Ovary (tissue), 9 donors: ENCODE measurements around the gene CNBD2. TPM values are rescaled to one million over a fixed set of nuclear protein-coding genes. Genes with fewer than 3 reads are reported as not detected.

Experiments
- DNase-seq, 5 donors: peaks; one replicate each; pipeline ENCODE4 v3.0.0-alpha.2; 2019 to 2020
- H3K27ac ChIP-seq, 2 donors: fragments of 200-600 bp; one replicate each; pipeline versions ENCODE4 v1.5.1 to v1.8.0; 2019 to 2022
- H3K27me3 ChIP-seq: fragments of 200-600 bp; one replicate; pipeline ENCODE4 v1.8.0; 2022
- H3K36me3 ChIP-seq: fragments of 200-600 bp; sonication (generic); one replicate; pipeline ENCODE4 v1.5.1; 2019
- H3K4me1 ChIP-seq: one replicate; pipeline ENCODE4 v1.8.1; 2013; ENCODE audit warnings: mild to moderate bottlenecking, moderate library complexity; ENCODE audit not compliant: insufficient read depth
- H3K4me3 ChIP-seq: fragments of 200-600 bp; sonication (generic); one replicate; pipeline ENCODE4 v1.5.1; 2017
- H3K9me3 ChIP-seq, 2 donors: fragments of 200-600 bp in 1 of 2; sonication (generic) in 1 of 2; one replicate each; pipeline versions ENCODE4 v1.5.1 to v1.8.1; 2013 to 2019; ENCODE audit warnings: mild to moderate bottlenecking in 1 of 2, moderate library complexity in 1 of 2
- CTCF ChIP-seq, 3 donors: fragments of 450-650 bp in 2 of 3; fragments of 200-600 bp in 1 of 3; IDR thresholded peaks; one replicate each; pipeline versions ENCODE4 v1.5.1 to v1.8.0; 2016 to 2022; ENCODE audit warnings: antibody characterized with exemption in 3 of 3, mild to moderate bottlenecking in 1 of 3
- EP300 ChIP-seq: sonication (generic); formaldehyde crosslinking; IDR thresholded peaks from one replicate; pipeline ENCODE4 v1.6.1; 2017; ENCODE audit warnings: antibody characterized with exemption
- POLR2A ChIP-seq: fragments of 450-650 bp; IDR thresholded peaks from one replicate; pipeline ENCODE4 v1.6.1; 2017; ENCODE audit warnings: antibody characterized with exemption, mild to moderate bottlenecking, moderate library complexity
- WGBS, 3 donors: extraction: QIAGEN DNeasy Blood & Tissue Kit in 1 of 3; methylation state at CpG; one replicate each; pipeline versions ENCODE4 v1.1.5 to v1.1.7; 2013 to 2017; 5-methylcytosine and 5-hydroxymethylcytosine counted together
- intact Hi-C, 4 donors: fragments of 100-400 bp; cut with DNase I; formaldehyde crosslinking; loops; one replicate each; pipeline versions ENCODE4 v1.11.0 to v1.15.1; 2022 to 2023
- polyA plus RNA-seq, 2 donors: library from polyadenylated mRNA; stranded (reverse); fragments of 200-250 nt in 1 of 2; fragments of 350-450 nt in 1 of 2; fragmentation: Illumina TruSeq in 1 of 2; extraction: RNeasy Lipid Tissue Mini Kit (QIAGEN cat#74804) in 1 of 2; gene quantifications; one replicate each; pipeline ENCODE4 v1.2.3, GENCODE V29; 2013 to 2014
- total RNA-seq, 7 donors: library from RNA; depleted of rRNA in 2 of 7; stranded (reverse); fragments of >200 nt in 2 of 7; fragmentation: NEBNext Ultra II Directional in 3 of 7; extraction: Animal tissue kit (Norgen Biotek cat#: 25700) in 3 of 7; gene quantifications; one replicate each; pipeline versions ENCODE4 v1.1.0 to v1.2.4, GENCODE V29; 2016 to 2023
- donor health status: DM: no; HTN: no; CAD: no; lungs with moderate emphysema.
- donor health status: DM: no; HTN: no; CAD: no.
- donor health status: Bipolar disorder and iron deficiency.
- donor health status: DM: yes; HTN: yes; CAD: no.
- donor health status: DM: no; HTN: no; CAD: no.
- donor health status: DM: yes; HTN: yes; CAD: no.

CNBD2 gene
- total and polyA plus RNA-seq, 9 donors = 2.4 to 8.7 (median 4.5) TPM

- intact Hi-C loops = no loop called here
- WGBS, 3 donors = 68 to 78% (median 76%) methylated on average over 3 of the region's 3 CpGs
- Histone ChIP-seq H3K9me3 (no peaks in the 10 kb centered on the region), H3K4me1 (no peaks in the 10 kb centered on the region), H3K36me3 (no peaks in the 10 kb centered on the region), H3K27ac (no peak overlapping the region), H3K27me3 (no peaks in the 10 kb centered on the region), H3K4me3 (no peak overlapping the region)
- TF ChIP-seq EP300 (no peak), CTCF (IDR thresholded peaks at IDR 0.05) (no peak), POLR2A (no peak)
- DNase-seq = no peak
Measured at GRCh38 chr20:35981969-35982368, 13.6 kb downstream of the CNBD2 start.

GRCh38 chr20:35984382-35984781, 16.0 kb downstream of the CNBD2 start:
- no peaks in the 10 kb centered on the region for H3K27me3 ChIP-seq
- no peaks in the 10 kb centered on the region for H3K4me1 ChIP-seq
- H3K9me3 ChIP-seq = no peaks in the 10 kb centered on the region
- intact Hi-C loops = no loop called here
- no peak overlapping the region for H3K4me3 ChIP-seq
- no peaks in the 10 kb centered on the region for H3K36me3 ChIP-seq
- TF ChIP-seq CTCF (IDR thresholded peaks at IDR 0.05) (no peak), EP300 (no peak), POLR2A (no peak)
- DNase-seq = no peak
- 73 to 78% (median 75%) methylated on average over 6 of the region's 6 CpGs for WGBS, 3 donors
- no peak overlapping the region for H3K27ac ChIP-seq

- no peak for TF ChIP-seq POLR2A
- TF ChIP-seq CTCF (IDR thresholded peaks at IDR 0.05) = no peak
- no peak for TF ChIP-seq EP300
- intact Hi-C loops = no loop called here
- 77 to 83% (median 81%) methylated on average over 2 of the region's 2 CpGs for WGBS, 3 donors
- H3K36me3 ChIP-seq = no peaks in the 10 kb centered on the region
- H3K27ac ChIP-seq = no peak overlapping the region
- DNase-seq = no peak
- no peaks in the 10 kb centered on the region for H3K4me1 ChIP-seq
- no peaks in the 10 kb centered on the region for H3K27me3 ChIP-seq
- H3K4me3 ChIP-seq = no peak overlapping the region
- no peaks in the 10 kb centered on the region for H3K9me3 ChIP-seq
Measured at GRCh38 chr20:35985806-35986205, 17.4 kb downstream of the CNBD2 start.

- no peaks in the 10 kb centered on the region for H3K36me3 ChIP-seq
- intact Hi-C loops = no loop called here
- no peak overlapping the region for H3K27ac ChIP-seq
- TF ChIP-seq POLR2A = no peak
- TF ChIP-seq EP300 = no peak
- TF ChIP-seq CTCF (IDR thresholded peaks at IDR 0.05) = no peak
- no peaks in the 10 kb centered on the region for H3K27me3 ChIP-seq
- no peak for DNase-seq
- H3K9me3 ChIP-seq = no peaks in the 10 kb centered on the region
- no peaks in the 10 kb centered on the region for H3K4me1 ChIP-seq
- no peak overlapping the region for H3K4me3 ChIP-seq
- 74 to 85% (median 79%) methylated on average over 2 of the region's 2 CpGs for WGBS, 3 donors
Measured at GRCh38 chr20:35988910-35989463, 20.6 kb downstream of the CNBD2 start.
